HepG2 (cell line): ENCODE measurements around the gene IMMP1L. TPM values are rescaled to one million over a fixed set of nuclear protein-coding genes. Genes with fewer than 3 reads are reported as not detected.

Experiments
- ATAC-seq: fragments of 200-7000 bp; cut with Tn5 transposase; 3 replicates; pipeline ENCODE4 v1.9.1; 2020; ENCODE audit warnings: mild to moderate bottlenecking, moderate library complexity
- BruUV-seq: library from RNA; stranded (reverse); fragments of 400-500 nt; replicated peaks from 2 replicates; lab custom pipeline; 2021; lab: Mats Ljungman, UMichigan
- CTCF ChIA-PET: fragments of 300-600 bp; formaldehyde crosslinking; extraction: SDS; loops from one replicate; lab custom pipeline; 2021; ENCODE audit warnings: low total read pairs, inconsistent platforms, low intra/inter-chr PET ratio; lab: Yijun Ruan, JAX
- POLR2A ChIA-PET: fragments of 350-600 bp; sonication (Branson Sonifier 250); formaldehyde crosslinking; loops from one replicate; lab custom pipeline; 2020; ENCODE audit warnings: antibody characterized with exemption, inconsistent platforms; lab: Yijun Ruan, JAX
- DNase-seq: peaks from one replicate; pipeline ENCODE4 v3.0.0-alpha.2; 2015; ENCODE audit warnings: low spot score
- FAIRE-seq: peaks from 3 replicates; lab custom pipeline; 2011; peaks lifted over from hg19 to GRCh38; lab: Jason Lieb, UNC
- H2AFZ ChIP-seq: one replicate; pipeline ENCODE4 v1.6.1; 2011; ENCODE audit warnings: low read length, inconsistent platforms
- H3K27ac ChIP-seq: fragments of 300-600 bp; 3 replicates; pipeline ENCODE4 v1.8.0; 2011; ENCODE audit warnings: mixed run types, mild to moderate bottlenecking, mixed read lengths, low read length, inconsistent platforms; ENCODE audit not compliant: insufficient read depth; ENCODE audit errors: extremely low read length
- H3K27me3 ChIP-seq, 2 experiments: fragments of 200-600 bp in 1 of 2; 2 replicates in 1 of 2; 3 replicates in 1 of 2; pipeline versions ENCODE4 v1.6.0 to v1.8.0; 2011; ENCODE audit warnings: low read length in 2 of 2, mild to moderate bottlenecking in 2 of 2, moderate library complexity in 2 of 2, inconsistent platforms in 1 of 2; ENCODE audit not compliant: insufficient read depth in 2 of 2, control insufficient read depth in 1 of 2
- H3K36me3 ChIP-seq, 2 experiments: fragments of 200-600 bp in 1 of 2; replicated peaks in 1 of 2; 2 replicates in 1 of 2; 3 replicates in 1 of 2; pipeline versions ENCODE4 v1.5.1 to v1.8.0; 2011; ENCODE audit warnings: low read length in 2 of 2, inconsistent platforms in 1 of 2; ENCODE audit not compliant: insufficient read depth in 2 of 2, control insufficient read depth in 1 of 2
- H3K4me1 ChIP-seq: 2 replicates; pipeline ENCODE4 v1.5.1; 2012; ENCODE audit warnings: low read length, inconsistent platforms; ENCODE audit not compliant: insufficient read depth
- H3K4me2 ChIP-seq: 2 replicates; pipeline ENCODE4 v1.6.0; 2011; ENCODE audit warnings: low read depth, low read length, inconsistent platforms
- H3K4me3 ChIP-seq, 3 experiments: fragments of 200-600 bp in 1 of 3; sonication (generic), shearing (Covaris generic) in 1 of 3; replicated peaks in 1 of 3; 2 replicates each; pipeline ENCODE4 v1.5.1; 2011 to 2016; ENCODE audit warnings: low read length in 3 of 3, inconsistent platforms in 2 of 3, low read depth in 2 of 3, mild to moderate bottlenecking in 2 of 3, control low read depth in 1 of 3, mixed read lengths in 1 of 3; ENCODE audit not compliant: insufficient read depth in 1 of 3
- H3K79me2 ChIP-seq: one replicate; pipeline ENCODE4 v1.6.1; 2011; ENCODE audit warnings: low read length, inconsistent platforms; ENCODE audit not compliant: insufficient read depth
- H3K9ac ChIP-seq: 2 replicates; pipeline ENCODE4 v1.6.0; 2011; ENCODE audit warnings: mild to moderate bottlenecking, low read depth, low read length, inconsistent platforms; ENCODE audit not compliant: insufficient read depth
- H3K9me3 ChIP-seq: 2 replicates; pipeline ENCODE4 v1.5.1; 2012; ENCODE audit warnings: mild to moderate bottlenecking, low read length
- H4K20me1 ChIP-seq: 2 replicates; pipeline ENCODE4 v1.6.0; 2011; ENCODE audit warnings: inconsistent platforms, mild to moderate bottlenecking, low read length, moderate library complexity; ENCODE audit not compliant: insufficient read depth
- EP300 ChIP-seq, 3 experiments: sonication (generic) in 1 of 3; formaldehyde crosslinking in 1 of 3; IDR thresholded peaks; 2 replicates each; pipeline versions ENCODE4 v1.5.1 to v1.6.1; 2011 to 2020; ENCODE audit warnings: low read depth in 2 of 3, low read length in 2 of 3, borderline replicate concordance in 1 of 3, improper control_type of control experiment in 1 of 3, mild to moderate bottlenecking in 1 of 3, missing genetic modification reagents in 1 of 3, moderate library complexity in 1 of 3
- JUND ChIP-seq: sonication (generic); formaldehyde crosslinking; IDR thresholded peaks from 2 replicates; pipeline ENCODE4 v1.8.0; 2022; ENCODE audit warnings: mild to moderate bottlenecking, missing genetic modification reagents
- MIER3 ChIP-seq: IDR thresholded peaks from 2 replicates; pipeline ENCODE4 v1.6.1; 2016; ENCODE audit warnings: missing compliant biosample characterization, borderline replicate concordance
- NCOA1 ChIP-seq: sonication (generic); formaldehyde crosslinking; IDR thresholded peaks from 2 replicates; pipeline ENCODE4 v1.9.0; 2021; ENCODE audit warnings: missing genetic modification reagents
- NCOR1 ChIP-seq: fragments of 200-600 bp; sonication (generic); IDR thresholded peaks from 2 replicates; pipeline ENCODE4 v1.7.0; 2017; ENCODE audit warnings: antibody characterized with exemption, low read length, borderline replicate concordance
- NFKBIZ ChIP-seq: IDR thresholded peaks from 2 replicates; pipeline ENCODE4 v1.6.1; 2018; ENCODE audit warnings: missing genetic modification reagents, missing compliant biosample characterization
- RNF2 ChIP-seq: fragments of 450-650 bp; conservative IDR thresholded peaks from 2 replicates; pipeline ENCODE4 v1.6.1; 2016; ENCODE audit warnings: low read depth
- SMYD3 ChIP-seq: sonication (generic); formaldehyde crosslinking; IDR thresholded peaks from 2 replicates; pipeline ENCODE4 v1.8.1; 2023; ENCODE audit warnings: mild to moderate bottlenecking, missing genetic modification reagents
- SOX13 ChIP-seq, 3 experiments: fragments of 450-650 bp in 1 of 3; sonication (generic) in 1 of 3; formaldehyde crosslinking in 1 of 3; IDR thresholded peaks in 2 of 3; conservative IDR thresholded peaks in 1 of 3; 2 replicates each; pipeline versions ENCODE4 v1.5.0 to v1.6.1; 2016 to 2020; ENCODE audit warnings: antibody characterized with exemption in 1 of 3, mild to moderate bottlenecking in 1 of 3, missing compliant biosample characterization in 1 of 3, missing genetic modification reagents in 1 of 3, moderate library complexity in 1 of 3
- ZBTB2 ChIP-seq: sonication (generic); formaldehyde crosslinking; IDR thresholded peaks from 2 replicates; pipeline ENCODE4 v1.8.0; 2022; ENCODE audit warnings: low read depth, missing genetic modification reagents
- ZNF18 ChIP-seq: sonication (generic); formaldehyde crosslinking; IDR thresholded peaks from 2 replicates; pipeline ENCODE4 v1.8.0; 2022; ENCODE audit warnings: mild to moderate bottlenecking, missing genetic modification reagents; ENCODE audit not compliant: insufficient replicate concordance
- ZNF589 ChIP-seq: sonication (generic); formaldehyde crosslinking; conservative IDR thresholded peaks from 2 replicates; pipeline ENCODE4 v1.8.0; 2022; ENCODE audit warnings: mild to moderate bottlenecking, moderate library complexity, missing genetic modification reagents
- ZNF782 ChIP-seq: sonication (generic); formaldehyde crosslinking; IDR thresholded peaks from 2 replicates; pipeline ENCODE4 v1.4.0; 2020; ENCODE audit warnings: missing genetic modification reagents, mild to moderate bottlenecking, borderline replicate concordance
- ZNF800 ChIP-seq: sonication (generic); formaldehyde crosslinking; IDR thresholded peaks from 2 replicates; pipeline ENCODE4 v1.4.0; 2020; ENCODE audit warnings: missing genetic modification reagents
- WGBS: methylation state at CpG from one replicate; pipeline ENCODE4 v1.1.6; 2017; ENCODE audit warnings: low lambda C conversion rate; 5-methylcytosine and 5-hydroxymethylcytosine counted together
- in situ Hi-C: cut with HindIII; loops from 2 replicates; pipeline ENCODE4 v1.10.0; 2017; ENCODE audit warnings: low pct_unique_long_range_greater_than_20kb; ENCODE audit not compliant: extremely low pct_ligation_motif_present
- intact Hi-C: fragments of 100-400 bp; cut with micrococcal nuclease; formaldehyde crosslinking; loops from one replicate; pipeline ENCODE4 v1.10.0; 2022; ENCODE audit not compliant: unreplicated experiment
- polyA plus RNA-seq, 8 experiments: library from polyadenylated mRNA; depleted of rRNA in 3 of 8; stranded (reverse) in 7 of 8; unstranded in 1 of 8; fragments of >200 nt; fragmentation: Illumina TruSeq in 4 of 8; extraction: Trizol in 4 of 8; gene quantifications; 2 replicates each; pipeline versions ENCODE4 v1.2.1 to v1.2.3, GENCODE V29; 2011 to 2016; ENCODE audit warnings: low read depth in 4 of 8, missing spikeins in 1 of 8, mixed read lengths in 1 of 8; ENCODE audit not compliant: insufficient read depth in 1 of 8
- total RNA-seq, 5 experiments: library from RNA; depleted of rRNA; stranded (reverse); fragments of >200 nt; fragmentation: Illumina TruSeq; extraction: Trizol; gene quantifications; 2 replicates each; pipeline ENCODE4 v1.2.3, GENCODE V29; 2016; ENCODE audit warnings: low read depth in 1 of 5

IMMP1L gene
- total and polyA plus RNA-seq, 2 of the 13 experiments (the other 11 are each of a cell fraction or from before 2014, with no cell fraction given) = 42.4 to 57.9 TPM

- no peak for TF ChIP-seq SOX13 (IDR thresholded peaks at IDR 0.05)
- TF ChIP-seq SOX13 (CRISPR knock-in tag; conservative IDR thresholded peaks at IDR 0.05 in 1 of 2, IDR thresholded peaks at IDR 0.05 in 1 of 2) = no peak
- TF ChIP-seq, all 625 proteins: peak for 0
These were observed 35.3 kb downstream of the IMMP1L start (continued) for GRCh38 chr11:31474083-31474482.

- H4K20me1 ChIP-seq = no peaks in the 10 kb centered on the region
- no peak overlapping the region for H3K4me2 ChIP-seq
- H3K4me1 ChIP-seq = no peaks in the 10 kb centered on the region
- H3K4me3 ChIP-seq = no peak overlapping the region
- H2AFZ ChIP-seq = no peak overlapping the region
- intact Hi-C loops (no loop called here), in situ Hi-C loops (no loop called here)
- TF ChIP-seq ZBTB2 = no peak
- no peak for TF ChIP-seq ZNF589
- TF ChIP-seq SMYD3 (CRISPR knock-in tag) = no peak
- TF ChIP-seq RNF2 = no peak
- no peak for TF ChIP-seq ZNF18 (CRISPR knock-in tag)
- no peak for TF ChIP-seq NCOR1
- no peak for TF ChIP-seq ZNF782 (CRISPR knock-in tag)
- no peak for TF ChIP-seq MIER3 (CRISPR knock-in tag)
- TF ChIP-seq EP300 (IDR thresholded peaks at IDR 0.05; ENCODE audit: low read depth in 2 of 2, low read length in 2 of 2) = no peak
- no peak for TF ChIP-seq EP300 (CRISPR knock-in tag; IDR thresholded peaks at IDR 0.05; ENCODE audit: borderline replicate concordance)
- TF ChIP-seq JUND (CRISPR knock-in tag) = no peak
- no peak for TF ChIP-seq NCOA1 (CRISPR knock-in tag)
- no peak for TF ChIP-seq NFKBIZ (CRISPR knock-in tag)
- TF ChIP-seq ZNF800 (CRISPR knock-in tag) = no peak
- no TSS peak for BruUV-seq
- no peak overlapping the region for H3K9ac ChIP-seq
- H3K79me2 ChIP-seq = peaks cover 9% of the 10 kb centered on the region
- ChIA-PET POLR2A (no interaction called here), CTCF (no interaction called here)
- H3K27me3 ChIP-seq = no peaks in the 10 kb centered on the region
- FAIRE-seq = no peak
- peaks cover 17% of the 10 kb centered on the region for H3K9me3 ChIP-seq
- 100% methylated on average over 3 of the region's 3 CpGs for WGBS
- no peak overlapping the region for H3K27ac ChIP-seq
- no peak for DNase-seq
- ATAC-seq = no peak
- H3K36me3 ChIP-seq = no peaks in the 10 kb centered on the region; a peak in 2 of 5 replicates
These were observed 45.0 kb downstream of the IMMP1L start for GRCh38 chr11:31464436-31464835.
